H9 (cell line): ENCODE results near the gene CST9L. TPM values are rescaled to one million over a fixed set of nuclear protein-coding genes. Genes with fewer than 3 reads are reported as not detected.

ENCODE experiments used
- DNase-seq: peaks from one replicate; pipeline ENCODE4 v3.0.0-alpha.2; 2017
- H2AFZ ChIP-seq: one replicate; pipeline ENCODE4 v1.6.1; 2013; ENCODE audit warnings: mild to moderate bottlenecking, low read length, control low read depth, moderate library complexity
- H2AK5ac ChIP-seq: 2 replicates; pipeline ENCODE4 v1.6.1; 2013; ENCODE audit warnings: low read length, control low read depth, mixed read lengths; ENCODE audit not compliant: insufficient read length
- H2BK120ac ChIP-seq: one replicate; pipeline ENCODE4 v1.6.1; 2013; ENCODE audit warnings: low read depth, mild to moderate bottlenecking, low read length, control low read depth, inconsistent platforms; ENCODE audit not compliant: poor library complexity, severe bottlenecking
- H2BK12ac ChIP-seq: 2 replicates; pipeline ENCODE4 v1.6.1; 2013; ENCODE audit warnings: low read length, control low read depth, mixed read lengths, low read depth; ENCODE audit not compliant: insufficient read length
- H2BK15ac ChIP-seq: 2 replicates; pipeline ENCODE4 v1.6.1; 2013; ENCODE audit warnings: low read depth, low read length, control low read depth
- H2BK20ac ChIP-seq: one replicate; pipeline ENCODE4 v1.6.1; 2013; ENCODE audit warnings: low read depth, mild to moderate bottlenecking, low read length, control low read depth, inconsistent platforms; ENCODE audit not compliant: poor library complexity, severe bottlenecking
- H2BK5ac ChIP-seq: 2 replicates; pipeline ENCODE4 v1.6.1; 2013; ENCODE audit warnings: low read length, control low read depth, mixed read lengths; ENCODE audit not compliant: insufficient read length
- H3K14ac ChIP-seq: 2 replicates; pipeline ENCODE4 v1.6.1; 2013; ENCODE audit warnings: low read length, control low read depth; ENCODE audit not compliant: insufficient read depth
- H3K18ac ChIP-seq: 2 replicates; pipeline ENCODE4 v1.6.1; 2013; ENCODE audit warnings: low read depth, mild to moderate bottlenecking, mixed read lengths, low read length, control low read depth; ENCODE audit not compliant: insufficient read length
- H3K23ac ChIP-seq: 2 replicates; pipeline ENCODE4 v1.6.1; 2013; ENCODE audit warnings: low read length, control low read depth, mixed read lengths, low read depth; ENCODE audit not compliant: insufficient read length
- H3K23me2 ChIP-seq: 2 replicates; pipeline ENCODE4 v1.6.1; 2013; ENCODE audit warnings: low read depth, mild to moderate bottlenecking, mixed read lengths, low read length, control low read depth; ENCODE audit not compliant: insufficient read length, poor library complexity, severe bottlenecking
- H3K27ac ChIP-seq: 2 replicates; pipeline ENCODE4 v1.5.1; 2013; ENCODE audit warnings: low read length, control low read depth, mixed read lengths, low read depth; ENCODE audit not compliant: insufficient read length
- H3K27me3 ChIP-seq: 2 replicates; pipeline ENCODE4 v1.6.1; 2013; ENCODE audit warnings: low read length, control low read depth, inconsistent platforms; ENCODE audit not compliant: insufficient read depth
- H3K4ac ChIP-seq: 2 replicates; pipeline ENCODE4 v1.6.1; 2013; ENCODE audit warnings: low read depth, mild to moderate bottlenecking, control low read depth, inconsistent platforms, low read length, moderate library complexity
- H3K4me1 ChIP-seq: 2 replicates; pipeline ENCODE4 v1.6.1; 2013; ENCODE audit warnings: low read length, control low read depth, inconsistent platforms; ENCODE audit not compliant: insufficient read depth
- H3K4me2 ChIP-seq: 2 replicates; pipeline ENCODE4 v1.6.1; 2013; ENCODE audit warnings: low read length, control low read depth, mixed read lengths; ENCODE audit not compliant: insufficient read length, insufficient read depth
- H3K56ac ChIP-seq: 2 replicates; pipeline ENCODE4 v1.6.1; 2013; ENCODE audit warnings: low read depth, mild to moderate bottlenecking, mixed read lengths, low read length, control low read depth; ENCODE audit not compliant: insufficient read length
- H3K79me1 ChIP-seq: 2 replicates; pipeline ENCODE4 v1.6.1; 2013; ENCODE audit warnings: low read depth, mild to moderate bottlenecking, moderate library complexity, low read length, control low read depth, inconsistent platforms; ENCODE audit not compliant: insufficient read depth, poor library complexity, severe bottlenecking
- H3K79me2 ChIP-seq: 2 replicates; pipeline ENCODE4 v1.6.1; 2013; ENCODE audit warnings: low read length, control low read depth, inconsistent platforms; ENCODE audit not compliant: insufficient read depth
- H3K9ac ChIP-seq: 2 replicates; pipeline ENCODE4 v1.6.1; 2013; ENCODE audit warnings: low read length, control low read depth, mixed read lengths; ENCODE audit not compliant: insufficient read length; ENCODE audit errors: extremely low read depth
- H3K9me3 ChIP-seq: one replicate; pipeline ENCODE4 v1.6.1; 2013; ENCODE audit warnings: low read depth, low read length, inconsistent platforms; ENCODE audit not compliant: control insufficient read depth
- H3T11ph ChIP-seq: one replicate; pipeline ENCODE4 v1.6.1; 2013; ENCODE audit warnings: mild to moderate bottlenecking, low read length, control low read depth, inconsistent platforms
- H4K20me1 ChIP-seq: one replicate; pipeline ENCODE4 v1.6.1; 2013; ENCODE audit not compliant: control insufficient read depth, insufficient read length, insufficient read depth
- H4K5ac ChIP-seq: 2 replicates; pipeline ENCODE4 v1.6.1; 2013; ENCODE audit warnings: low read depth, mild to moderate bottlenecking, mixed read lengths, low read length, control low read depth; ENCODE audit not compliant: insufficient read length
- H4K8ac ChIP-seq: replicated peaks from 2 replicates; pipeline ENCODE4 v1.6.1; 2013; ENCODE audit warnings: low read length, control low read depth, mixed read lengths, low read depth; ENCODE audit not compliant: insufficient read length
- H4K91ac ChIP-seq: 2 replicates; pipeline ENCODE4 v1.6.1; 2013; ENCODE audit warnings: low read depth, mild to moderate bottlenecking, moderate library complexity, mixed read lengths, low read length, control low read depth; ENCODE audit not compliant: insufficient read length
- H3K27ac Mint-ChIP-seq, 3 experiments: 2 replicates in 2 of 3; 3 replicates in 1 of 3; pipeline ENCODE4 v1.8.0; 2020 to 2021; ENCODE audit warnings: mixed read lengths in 3 of 3, mild to moderate bottlenecking in 1 of 3, moderate library complexity in 1 of 3
- H3K27me3 Mint-ChIP-seq: 2 replicates; pipeline ENCODE4 v1.8.0; 2021; ENCODE audit warnings: low read depth, mild to moderate bottlenecking, moderate library complexity, mixed read lengths
- H3K36me3 Mint-ChIP-seq, 3 experiments: 2 replicates in 2 of 3; 3 replicates in 1 of 3; pipeline ENCODE4 v1.8.0; 2020 to 2021; ENCODE audit warnings: low read depth in 3 of 3, mixed read lengths in 3 of 3; ENCODE audit not compliant: insufficient read depth in 1 of 3
- H3K4me1 Mint-ChIP-seq, 2 experiments: 2 replicates each; pipeline ENCODE4 v1.8.0; 2020; ENCODE audit warnings: mixed read lengths in 2 of 2
- H3K4me3 Mint-ChIP-seq, 2 experiments: 2 replicates in 1 of 2; 3 replicates in 1 of 2; pipeline ENCODE4 v1.8.0; 2020 to 2021; ENCODE audit warnings: mild to moderate bottlenecking in 2 of 2, mixed read lengths in 2 of 2, moderate library complexity in 1 of 2
- H3K9me3 Mint-ChIP-seq, 2 experiments: 2 replicates in 1 of 2; 3 replicates in 1 of 2; pipeline ENCODE4 v1.8.0; 2020; ENCODE audit warnings: mild to moderate bottlenecking in 2 of 2, mixed read lengths in 2 of 2, moderate library complexity in 1 of 2
- WGBS: extraction: QIAGEN DNeasy Blood & Tissue Kit; methylation state at CpG from one replicate; pipeline ENCODE4 v1.1.7; 2013; ENCODE audit warnings: missing lambda C conversion rate, low lambda C conversion rate, mixed read lengths; ENCODE audit not compliant: insufficient read length; ENCODE audit errors: extremely low coverage; 5-methylcytosine and 5-hydroxymethylcytosine counted together
- total RNA-seq: library from RNA; stranded (reverse); gene quantifications from 2 replicates; pipeline ENCODE4 v1.2.1, GENCODE V29; 2021
- TF ChIP-seq, protein P1 (sequence below): fragments of 200-600 bp; sonication (generic); conservative IDR thresholded peaks from 3 replicates; pipeline ENCODE4 v1.8.0; 2021; ENCODE audit warnings: antibody characterized with exemption, mild to moderate bottlenecking

The CST9L gene
- total RNA-seq, 1 experiment from 2014 or later: not detected

DNA sequence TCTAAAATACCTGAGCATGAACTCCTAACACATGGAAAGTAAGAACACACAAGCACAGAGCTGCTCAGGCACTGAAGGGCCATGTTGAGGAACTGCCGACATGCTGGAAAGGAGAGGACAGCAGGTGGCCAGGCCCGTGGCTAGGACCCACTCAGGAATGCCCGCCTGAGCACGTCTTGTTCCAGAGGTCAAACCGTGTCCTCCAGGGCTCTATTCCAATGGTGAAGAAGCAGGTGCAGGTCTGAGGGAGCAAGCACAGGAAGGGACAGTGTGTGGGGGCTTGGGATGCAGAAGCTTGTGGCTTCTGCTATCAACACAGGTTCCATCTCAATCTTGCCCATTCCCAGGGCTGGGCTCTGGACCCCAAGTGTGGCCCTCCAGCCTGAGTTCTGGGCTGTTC is 20.7 kb downstream of the CST9L start:
- H3K56ac ChIP-seq: no peak overlapping the region
- H3K27me3 Mint-ChIP-seq: peaks cover 19% of the 10 kb centered on the region
- H3K27ac Mint-ChIP-seq: no peak overlapping the region
- no peaks in the 10 kb centered on the region for H4K20me1 ChIP-seq
- no peak overlapping the region for H3K23ac ChIP-seq
- no peaks in the 10 kb centered on the region for H3K23me2 ChIP-seq
- H2BK5ac ChIP-seq: no peak overlapping the region
- no peaks in the 10 kb centered on the region for H3K79me2 ChIP-seq
- no peak overlapping the region for H2BK15ac ChIP-seq
- H3K4me2 ChIP-seq: no peak overlapping the region
- TF ChIP-seq, protein P1, sequence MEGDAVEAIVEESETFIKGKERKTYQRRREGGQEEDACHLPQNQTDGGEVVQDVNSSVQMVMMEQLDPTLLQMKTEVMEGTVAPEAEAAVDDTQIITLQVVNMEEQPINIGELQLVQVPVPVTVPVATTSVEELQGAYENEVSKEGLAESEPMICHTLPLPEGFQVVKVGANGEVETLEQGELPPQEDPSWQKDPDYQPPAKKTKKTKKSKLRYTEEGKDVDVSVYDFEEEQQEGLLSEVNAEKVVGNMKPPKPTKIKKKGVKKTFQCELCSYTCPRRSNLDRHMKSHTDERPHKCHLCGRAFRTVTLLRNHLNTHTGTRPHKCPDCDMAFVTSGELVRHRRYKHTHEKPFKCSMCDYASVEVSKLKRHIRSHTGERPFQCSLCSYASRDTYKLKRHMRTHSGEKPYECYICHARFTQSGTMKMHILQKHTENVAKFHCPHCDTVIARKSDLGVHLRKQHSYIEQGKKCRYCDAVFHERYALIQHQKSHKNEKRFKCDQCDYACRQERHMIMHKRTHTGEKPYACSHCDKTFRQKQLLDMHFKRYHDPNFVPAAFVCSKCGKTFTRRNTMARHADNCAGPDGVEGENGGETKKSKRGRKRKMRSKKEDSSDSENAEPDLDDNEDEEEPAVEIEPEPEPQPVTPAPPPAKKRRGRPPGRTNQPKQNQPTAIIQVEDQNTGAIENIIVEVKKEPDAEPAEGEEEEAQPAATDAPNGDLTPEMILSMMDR: no peak
- no peaks in the 10 kb centered on the region for H3K79me1 ChIP-seq
- H3K4ac ChIP-seq: no peak overlapping the region
- no peak overlapping the region for H2AFZ ChIP-seq
- no CpG with 5 or more reads among the region's 5 CpGs for WGBS
- no peak overlapping the region for H3K27ac ChIP-seq
- DNase-seq: no peak
- H3K4me1 Mint-ChIP-seq: peaks cover 0 to 5% of the 10 kb centered on the region in 2 experiments; a peak in 3 of 4 replicates
- no peaks in the 10 kb centered on the region for H3K4me1 ChIP-seq
- H3K18ac ChIP-seq: no peak overlapping the region
- no peak overlapping the region for H3T11ph ChIP-seq
- H3K27me3 ChIP-seq: no peaks in the 10 kb centered on the region
- no peak overlapping the region for H2BK120ac ChIP-seq
- no peak overlapping the region for H4K5ac ChIP-seq
- H2BK12ac ChIP-seq: no peak overlapping the region
- no peaks in the 10 kb centered on the region for H3K9me3 ChIP-seq
- no peak overlapping the region for H3K14ac ChIP-seq
- H4K8ac ChIP-seq: no peak overlapping the region
- H2AK5ac ChIP-seq: no peak overlapping the region
- H4K91ac ChIP-seq: no peak overlapping the region
- H3K9me3 Mint-ChIP-seq: no peaks in the 10 kb centered on the region; a peak in 1 of 5 replicates
- H2BK20ac ChIP-seq: no peak overlapping the region
- no peak overlapping the region for H3K4me3 Mint-ChIP-seq
- H3K9ac ChIP-seq: no peak overlapping the region
- peaks cover 0 to 1% (median 0%) of the 10 kb centered on the region in 3 experiments; a peak in 1 of 7 replicates for H3K36me3 Mint-ChIP-seq
